HG03196 (cell line): Measurements from ENCODE around the gene ROPN1.

Experiments
- ATAC-seq: cut with Tn5 transposase; IDR thresholded peaks from one replicate; pipeline ENCODE4 v1.9.1; 2021; ENCODE audit not compliant: unreplicated experiment

Gene ROPN1

DNA sequence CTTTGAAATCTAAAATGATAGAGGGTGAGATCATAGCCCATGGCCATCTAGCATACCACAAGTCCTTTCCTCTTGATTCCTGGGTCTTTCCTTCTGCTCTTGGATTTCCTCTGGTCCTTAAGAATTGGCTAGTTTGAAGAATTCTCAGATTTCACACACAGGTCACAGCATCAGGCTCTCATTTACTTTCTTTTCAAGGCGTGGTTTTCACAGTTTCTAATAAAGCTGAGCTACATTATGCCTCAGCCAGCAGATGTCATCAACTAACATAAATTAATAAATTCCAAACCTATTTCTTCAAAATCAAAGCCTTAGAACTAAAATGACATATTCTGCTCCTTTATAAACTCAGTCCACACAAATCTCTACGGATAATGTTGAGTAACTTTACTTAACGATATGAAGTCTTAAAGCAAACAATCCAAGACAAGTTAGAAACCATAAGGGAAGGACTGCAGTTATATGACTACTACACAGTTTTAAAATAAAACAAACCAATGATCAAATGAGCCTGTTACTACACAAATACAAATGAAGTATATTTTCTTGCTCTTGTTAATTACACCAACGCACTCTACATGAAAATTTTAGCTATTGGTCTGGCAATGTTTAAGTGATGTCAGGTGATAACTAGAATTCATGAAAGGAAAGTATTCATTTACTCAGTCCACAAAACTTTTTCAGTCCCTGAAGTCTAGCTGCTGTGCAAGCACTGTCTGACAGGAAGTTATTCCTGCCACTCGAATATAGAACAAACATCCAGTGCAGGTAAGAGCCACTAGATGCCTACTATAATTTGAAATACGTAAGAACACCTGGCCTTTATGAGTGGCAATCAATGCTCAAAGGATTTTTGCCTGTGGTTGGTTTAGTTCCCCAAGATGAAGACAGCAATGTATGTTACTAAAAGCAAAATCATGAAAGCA is 40.1 kb downstream of the ROPN1 start:
- ATAC-seq = no peak

- ATAC-seq = no peak
Observed at GRCh38 chr3:123949641-123950040, 42.3 kb downstream of the ROPN1 start.

DNA sequence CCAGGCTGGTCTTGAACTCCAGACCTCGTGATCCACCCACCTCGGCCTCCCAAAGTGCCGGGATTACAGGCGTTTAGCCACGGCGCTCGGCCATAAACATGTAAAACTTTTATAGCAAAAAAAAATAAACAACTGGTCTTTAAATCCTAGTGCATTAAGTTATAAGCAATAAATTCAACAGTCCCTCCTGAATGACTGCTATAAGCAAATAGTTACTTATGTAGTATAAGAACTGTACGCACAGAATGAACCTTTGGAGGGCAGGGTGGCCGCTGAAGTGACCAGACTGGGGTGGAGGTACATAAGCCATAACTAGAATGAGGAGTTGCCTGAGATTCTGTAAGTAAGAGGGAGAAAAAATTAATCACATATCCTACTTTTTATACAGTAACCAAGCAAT is 43.5 kb downstream of the ROPN1 start:
- ATAC-seq = no peak

DNA sequence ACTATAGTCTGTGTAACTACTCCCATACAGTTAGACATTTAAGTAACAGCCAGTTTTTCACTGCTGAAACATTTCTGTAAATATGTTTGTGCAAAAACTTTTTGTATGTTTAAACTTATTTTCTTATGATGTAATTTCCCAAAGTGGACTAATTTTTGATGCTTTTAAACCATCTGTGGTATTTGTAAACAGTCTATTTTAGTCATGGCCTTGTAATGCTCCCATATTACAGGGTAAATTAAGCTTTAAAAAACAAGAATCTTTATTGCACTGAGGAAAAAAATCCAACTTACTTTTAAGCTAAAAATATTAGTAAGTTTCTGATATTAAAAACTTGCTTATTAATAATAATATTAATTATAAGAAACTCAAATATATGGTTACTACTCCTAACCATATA is 44.4 kb downstream of the ROPN1 start:
- no peak for ATAC-seq

DNA sequence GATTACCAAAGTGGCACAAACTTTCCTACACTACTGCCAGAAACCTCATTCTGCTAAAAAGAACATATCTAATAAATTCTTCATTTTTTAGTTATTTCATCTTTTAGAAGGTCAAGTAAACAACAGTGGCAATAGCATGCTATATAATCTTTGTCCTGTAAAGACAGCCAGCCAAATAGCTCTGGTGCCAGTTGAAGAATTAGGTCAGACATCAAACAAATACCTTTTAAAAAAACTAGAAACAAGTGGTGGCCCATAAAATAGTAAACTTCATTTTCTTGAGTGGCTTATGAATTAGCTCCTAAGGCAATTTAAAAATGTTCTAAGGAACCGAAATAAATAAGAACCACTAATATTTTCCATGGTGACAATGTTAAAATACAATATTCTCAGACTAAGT is 50.4 kb downstream of the ROPN1 start:
- ATAC-seq = no peak

- no peak for ATAC-seq
Observed at GRCh38 chr3:123941121-123941520, 50.8 kb downstream of the ROPN1 start.

DNA sequence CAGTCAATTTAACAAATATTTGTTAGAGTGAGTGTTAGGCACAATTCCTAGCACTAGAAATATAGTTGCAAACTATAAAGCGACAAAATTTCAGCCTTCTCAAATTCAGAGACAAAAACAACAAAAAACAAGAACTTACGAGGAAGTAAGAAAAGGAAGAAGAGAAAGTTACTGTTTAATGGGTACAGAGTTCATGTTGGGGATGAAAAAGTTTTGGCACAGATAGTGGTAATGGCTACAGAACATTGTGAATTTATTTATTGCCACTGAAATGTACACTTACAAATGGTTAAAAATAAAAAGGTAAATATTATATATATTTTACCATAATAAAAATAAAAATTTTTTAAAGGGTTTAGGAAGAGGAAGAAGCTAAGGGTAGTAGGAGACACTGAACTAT is 52.2 kb downstream of the ROPN1 start:
- ATAC-seq = no peak

DNA sequence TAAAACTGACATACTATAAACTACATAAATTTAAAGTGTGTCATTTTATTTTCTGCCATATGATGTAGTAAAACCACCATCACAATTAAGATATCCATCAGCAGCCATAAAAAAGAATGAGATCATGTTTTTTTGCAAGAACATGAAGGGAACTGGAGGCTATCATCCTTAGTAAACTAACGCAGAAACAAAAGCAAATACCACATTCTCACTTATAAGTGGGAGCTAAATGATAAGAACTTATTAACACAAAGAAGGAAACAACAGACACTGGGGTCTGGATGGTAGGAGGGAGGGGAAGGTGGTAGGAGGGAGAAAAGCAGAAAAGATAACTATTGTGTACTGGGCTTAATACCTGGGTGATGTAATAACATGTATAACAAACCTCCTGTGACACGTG is 55.5 kb downstream of the ROPN1 start:
- no peak for ATAC-seq

GRCh38 chr3:123935830-123936229 is 56.1 kb downstream of the ROPN1 start:
- no peak for ATAC-seq

DNA sequence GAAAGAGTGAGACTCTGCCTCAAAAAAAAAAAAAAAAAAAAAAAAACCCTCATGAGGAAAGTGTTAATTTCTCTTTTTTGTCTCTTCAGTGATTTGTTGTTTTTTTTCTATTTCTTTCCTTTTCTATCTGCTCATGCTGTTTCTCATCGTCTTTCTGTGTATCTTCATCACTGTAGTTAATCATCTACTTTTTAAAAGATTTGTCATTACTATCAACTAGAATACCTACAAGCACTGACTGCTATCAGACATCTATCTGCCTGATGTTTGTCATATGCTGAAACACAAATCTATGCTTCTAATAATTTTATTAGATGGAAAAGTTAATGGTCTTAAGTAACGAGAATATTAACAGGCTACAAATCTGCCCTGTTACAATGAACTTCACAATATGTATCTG is 57.7 kb downstream of the ROPN1 start:
- no peak for ATAC-seq

- ATAC-seq = no peak
Observed at GRCh38 chr3:123930445-123930844, 61.5 kb downstream of the ROPN1 start.

GRCh38 chr3:123929325-123929724 is 62.6 kb downstream of the ROPN1 start:
- no peak for ATAC-seq

DNA sequence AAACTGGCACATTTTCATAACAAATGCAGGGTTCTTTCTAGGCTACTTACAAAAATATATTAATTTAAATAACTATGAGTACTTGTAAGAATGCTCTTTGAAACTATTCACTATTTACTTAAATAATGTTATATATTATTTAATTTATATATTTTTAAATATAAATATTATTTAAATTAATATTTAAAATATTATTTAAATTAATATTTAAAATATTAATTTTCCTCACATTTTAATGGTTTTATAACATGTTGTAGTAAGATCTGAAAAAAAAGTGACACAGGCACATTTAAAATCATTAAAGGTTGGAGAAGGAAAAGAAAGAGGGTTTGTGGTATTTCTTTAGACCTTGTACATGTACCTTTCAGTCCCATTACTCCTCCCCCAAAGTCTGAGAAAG is 65.5 kb downstream of the ROPN1 start:
- ATAC-seq = no peak

- ATAC-seq = no peak
Observed at GRCh38 chr3:123920868-123921267, 71.1 kb downstream of the ROPN1 start.

- ATAC-seq = no peak
Observed at GRCh38 chr3:123920383-123920782, 71.5 kb downstream of the ROPN1 start.

DNA sequence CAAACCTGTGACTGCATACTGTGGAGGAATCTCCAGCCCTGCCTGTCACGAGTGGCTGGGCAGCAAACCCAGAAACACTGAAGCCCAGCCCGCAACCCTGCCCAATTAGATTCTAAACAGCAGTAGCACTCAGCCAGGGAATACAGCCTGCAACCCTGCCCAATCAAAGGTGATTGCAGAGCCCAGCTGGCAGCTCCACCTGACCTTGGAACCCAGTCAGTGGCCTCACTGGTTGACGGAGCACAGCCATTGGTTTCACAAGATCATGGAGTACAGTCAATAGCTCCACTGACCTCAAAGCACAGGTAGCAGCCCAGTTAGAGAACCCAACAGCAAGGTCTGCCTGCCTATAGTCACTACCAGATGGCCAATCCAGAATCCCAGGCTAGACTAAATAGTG is 72.6 kb downstream of the ROPN1 start:
- ATAC-seq = no peak
